K562 (cell line): ENCODE measurements around the gene BLVRA. TPM values are rescaled to one million over a fixed set of nuclear protein-coding genes. Genes with fewer than 3 reads are reported as not detected.
"Not testable (repeated sequence)": the region's sequence is repeated elsewhere in the genome, so short reads cannot be mapped to it uniquely, and the experiment has no call there.

Source experiments
- ATAC-seq: fragments of 200-7000 bp; cut with Tn5 transposase; 3 replicates; pipeline ENCODE4 v1.9.1; 2020; ENCODE audit warnings: moderate library complexity
- BruUV-seq: library from RNA; stranded (reverse); fragments of 400-500 nt; replicated peaks from 2 replicates; lab custom pipeline; 2021; lab: Mats Ljungman, UMichigan
- CTCF ChIA-PET: fragments of 300-600 bp; formaldehyde crosslinking; extraction: SDS; loops from one replicate; lab custom pipeline; 2021; ENCODE audit warnings: low intra/inter-chr PET ratio; lab: Yijun Ruan, JAX
- POLR2A ChIA-PET: fragments of 300-600, 350-650 bp; sonication (Branson Sonifier 250); formaldehyde crosslinking; extraction: SDS; loops from one replicate; lab custom pipeline; 2021; ENCODE audit warnings: antibody characterized with exemption, inconsistent platforms; lab: Yijun Ruan, JAX
- DNase-seq, 4 experiments: peaks; one replicate each; pipeline versions ENCODE4 v3.0.0 to v3.0.0-alpha.2; 2011 to 2018; ENCODE audit warnings: low spot score in 3 of 4, mixed read lengths in 3 of 4; ENCODE audit errors: extremely low read depth in 1 of 4
- FAIRE-seq: peaks from 2 replicates; lab custom pipeline; 2011; peaks lifted over from hg19 to GRCh38; lab: Jason Lieb, UNC
- H2AFZ ChIP-seq: 2 replicates; pipeline ENCODE4 v1.6.0; 2011; ENCODE audit warnings: low read depth, low read length, control low read depth, inconsistent platforms
- H3K27ac ChIP-seq: fragments of 200-600 bp; 3 replicates; pipeline ENCODE4 v1.8.0; 2011; ENCODE audit warnings: low read depth, mild to moderate bottlenecking, control low read depth, inconsistent platforms, low read length, moderate library complexity, mixed read lengths; ENCODE audit errors: extremely low read depth
- H3K27me3 ChIP-seq, 2 experiments: fragments of 300-600 bp in 1 of 2; 2 replicates in 1 of 2; 3 replicates in 1 of 2; pipeline versions ENCODE4 v1.6.0 to v1.8.0; 2011; ENCODE audit warnings: inconsistent platforms in 2 of 2, low read length in 2 of 2, mild to moderate bottlenecking in 1 of 2, mixed read lengths in 1 of 2, moderate library complexity in 1 of 2; ENCODE audit not compliant: control insufficient read depth in 2 of 2, insufficient read depth in 2 of 2
- H3K36me3 ChIP-seq: fragments of 300-600 bp; 3 replicates; pipeline ENCODE4 v1.8.0; 2011; ENCODE audit warnings: mild to moderate bottlenecking, low read length, inconsistent platforms; ENCODE audit not compliant: control insufficient read depth, insufficient read depth
- H3K4me1 ChIP-seq, 2 experiments: fragments of 200-600 bp in 1 of 2; replicated peaks in 1 of 2; 2 replicates in 1 of 2; 3 replicates in 1 of 2; pipeline versions ENCODE4 v1.5.1 to v1.8.0; 2011; ENCODE audit warnings: inconsistent platforms in 2 of 2, low read length in 2 of 2, mild to moderate bottlenecking in 1 of 2, mixed read lengths in 1 of 2, moderate library complexity in 1 of 2; ENCODE audit not compliant: control insufficient read depth in 2 of 2, insufficient read depth in 2 of 2
- H3K4me2 ChIP-seq: 2 replicates; pipeline ENCODE4 v1.6.1; 2011; ENCODE audit warnings: low read length, control low read depth, inconsistent platforms, mixed read lengths; ENCODE audit not compliant: insufficient read depth
- H3K4me3 ChIP-seq: fragments of 200-600 bp; sonication (generic), shearing (Covaris generic); 2 replicates; pipeline ENCODE4 v1.5.1; 2016; ENCODE audit warnings: control low read depth, inconsistent platforms
- H3K79me2 ChIP-seq: fragments of 200-600 bp; 3 replicates; pipeline ENCODE4 v1.8.0; 2011; ENCODE audit warnings: low read length, inconsistent platforms; ENCODE audit not compliant: control insufficient read depth, insufficient read depth
- H3K9ac ChIP-seq, 2 experiments: 2 replicates each; pipeline versions ENCODE4 v1.6.0 to v1.6.1; 2011; ENCODE audit warnings: low read depth in 2 of 2, low read length in 2 of 2, control low read depth in 1 of 2, inconsistent platforms in 1 of 2, mild to moderate bottlenecking in 1 of 2, mixed read lengths in 1 of 2; ENCODE audit not compliant: insufficient read depth in 1 of 2
- H3K9me1 ChIP-seq: one replicate; pipeline ENCODE4 v1.6.0; 2011; ENCODE audit warnings: inconsistent platforms, mild to moderate bottlenecking, low read length, moderate library complexity; ENCODE audit not compliant: control insufficient read depth, insufficient read depth
- H3K9me3 ChIP-seq: replicated peaks from 2 replicates; pipeline ENCODE4 v1.5.1; 2011; ENCODE audit warnings: low read depth, low read length, inconsistent platforms; ENCODE audit not compliant: control insufficient read depth, insufficient read depth
- H4K20me1 ChIP-seq: replicated peaks from 2 replicates; pipeline ENCODE4 v1.6.1; 2011; ENCODE audit warnings: low read length, inconsistent platforms, mixed read lengths; ENCODE audit not compliant: control insufficient read depth, insufficient read depth
- HIVEP1 ChIP-seq: fragments of 250-450 bp; sonication (Bioruptor Pico); IDR thresholded peaks from 2 replicates; pipeline ENCODE4 v1.4.0; 2020; ENCODE audit warnings: mild to moderate bottlenecking
- NR4A1 ChIP-seq, 2 experiments: fragments of 250-450 bp in 1 of 2; fragments of 450-650 bp in 1 of 2; sonication (Bioruptor Pico) in 1 of 2; IDR thresholded peaks; 2 replicates each; pipeline versions ENCODE4 v1.4.0 to v1.6.1; 2016 to 2020; ENCODE audit warnings: mild to moderate bottlenecking in 2 of 2, missing compliant biosample characterization in 1 of 2, missing genetic modification characterization in 1 of 2, moderate library complexity in 1 of 2
- RBM17 ChIP-seq: fragments of 200-400 bp; formaldehyde crosslinking; IDR thresholded peaks from 2 replicates; pipeline ENCODE4 v1.6.1; 2017; ENCODE audit warnings: low read depth, mild to moderate bottlenecking, low read length, borderline replicate concordance
- SMARCB1 ChIP-seq: IDR thresholded peaks from 2 replicates; pipeline ENCODE4 v1.6.1; 2011; ENCODE audit warnings: improper control_type of control experiment, low read depth; ENCODE audit not compliant: insufficient read length
- SPI1 ChIP-seq: IDR thresholded peaks from 2 replicates; pipeline ENCODE4 v1.6.1; 2011; ENCODE audit warnings: low read depth, low read length, control low read depth, borderline replicate concordance
- ZFP36 ChIP-seq: fragments of 150-350 bp; IDR thresholded peaks from 2 replicates; pipeline ENCODE4 v1.6.1; 2018; ENCODE audit warnings: low read length, low read depth; ENCODE audit not compliant: partially characterized antibody
- ZNF316 ChIP-seq: fragments of 450-650 bp; IDR thresholded peaks from 2 replicates; pipeline ENCODE4 v1.6.1; 2016
- ZNF707 ChIP-seq: fragments of 250-450 bp; sonication (Bioruptor Pico); conservative IDR thresholded peaks from 2 replicates; pipeline ENCODE4 v1.8.0; 2022; ENCODE audit warnings: inconsistent platforms, mild to moderate bottlenecking, moderate library complexity
- WGBS: fragments of 100-300 bp; shearing (Covaris generic); methylation state at CpG from one replicate; pipeline ENCODE4 v1.1.6; 2016; ENCODE audit warnings: low coverage, mixed read lengths; ENCODE audit not compliant: insufficient coverage; ENCODE audit errors: missing lambda C conversion rate; 5-methylcytosine and 5-hydroxymethylcytosine counted together
- in situ Hi-C: fragments of 300-500 bp; cut with MboI; formaldehyde crosslinking; loops from 4 replicates; pipeline ENCODE4 v1.15.0; 2018; ENCODE audit warnings: inconsistent platforms, mixed read lengths
- intact Hi-C: fragments of 100-400 bp; cut with micrococcal nuclease; formaldehyde crosslinking; loops from 2 replicates; pipeline ENCODE4 v1.14.2; 2022
- polyA plus RNA-seq, 8 experiments: library from polyadenylated mRNA; depleted of rRNA in 4 of 8; stranded (reverse) in 5 of 8; unstranded in 3 of 8; fragments of >200 nt; fragmentation: Nextera tagmentation in 2 of 8; fragmentation: Illumina TruSeq in 1 of 8; extraction: Ambion mirVana in 2 of 8; extraction: Trizol in 1 of 8; gene quantifications; 2 replicates each; pipeline versions ENCODE4 v1.2.1 to v1.2.3, GENCODE V29; 2011 to 2014; ENCODE audit warnings: inconsistent platforms in 1 of 8, missing spikeins in 1 of 8
- total RNA-seq, 7 experiments: library from RNA; depleted of rRNA in 6 of 7; stranded (reverse); fragments of >200 nt in 6 of 7; fragmentation: Illumina TruSeq in 2 of 7; extraction: Trizol in 2 of 7; gene quantifications; 2 replicates each; pipeline versions ENCODE4 v1.2.1 to v1.2.3, GENCODE V29; 2011 to 2021; ENCODE audit warnings: low replicate concordance in 1 of 7

Gene BLVRA
- total and polyA plus RNA-seq, 9 of the 15 experiments (the other 6 are each of a cell fraction or from before 2014, with no cell fraction given) = 48.5 to 147 (median 61.5) TPM

DNA sequence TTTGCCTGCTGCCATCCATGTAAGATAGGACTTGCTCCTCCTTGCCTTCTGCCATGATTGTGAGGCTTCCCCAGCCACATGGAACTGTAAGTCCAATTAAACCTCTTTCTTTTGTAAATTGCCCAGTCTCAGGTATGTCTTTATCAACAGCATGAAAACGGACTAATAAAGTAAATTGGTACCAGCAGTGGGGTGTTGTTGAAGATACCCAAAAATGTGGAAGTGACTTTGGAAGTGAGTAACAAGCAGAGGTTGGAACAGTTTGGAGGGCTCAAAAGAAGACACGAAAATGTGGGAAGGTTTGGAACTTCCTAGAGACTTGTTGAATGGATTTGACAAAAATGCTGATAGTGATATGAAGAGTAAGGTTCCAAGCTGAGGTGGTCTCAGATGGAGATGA, 42.5 kb upstream of the BLVRA start:
- H4K20me1 ChIP-seq, POLR2A ChIA-PET, H3K4me1 ChIP-seq, H2AFZ ChIP-seq, intact Hi-C loops, CTCF ChIA-PET, H3K9me1 ChIP-seq, FAIRE-seq, DNase-seq, H3K4me2 ChIP-seq, H3K27ac ChIP-seq, H3K9me3 ChIP-seq, ATAC-seq, H3K9ac ChIP-seq, H3K4me3 ChIP-seq, in situ Hi-C loops, BruUV-seq, H3K27me3 ChIP-seq: not testable (repeated sequence)
- Histone ChIP-seq H3K36me3 (peaks cover 41% of the 10 kb centered on the region), H3K79me2 (peaks cover 95% of the 10 kb centered on the region)
- 87% methylated on average over 2 of the region's 2 CpGs for WGBS
- TF ChIP-seq ZNF707 (CRISPR knock-in tag) (peak; percentile 77), SPI1 (0 out of 2 replicates have a peak, but pooled peaks have one; percentile 14)

DNA sequence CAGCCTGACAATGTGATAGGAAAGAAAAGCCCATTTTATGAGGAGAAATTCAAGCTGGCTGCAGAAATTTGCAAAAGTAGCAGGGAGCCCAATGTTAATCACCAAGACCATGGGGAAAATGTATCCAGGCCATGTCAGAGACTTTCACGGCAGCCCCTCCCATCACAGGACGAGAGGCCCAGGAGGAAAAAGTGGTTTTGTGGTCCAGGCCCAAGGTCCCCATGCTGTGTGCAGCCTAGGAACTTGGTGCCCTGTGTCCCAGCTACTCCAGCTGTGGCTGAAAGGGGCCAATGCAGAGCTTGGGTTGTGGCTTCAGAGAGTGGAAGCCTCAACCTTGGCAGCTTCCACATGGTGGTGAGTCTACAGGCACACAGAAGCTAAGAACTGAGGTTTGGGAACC, 41.9 kb upstream of the BLVRA start:
- ChIA-PET CTCF (no interaction called here), POLR2A (interaction anchor here (0.8 kb wide), 1 partner anchor 122 kb away, joined by 3 read pairs; no protein-coding TSS in a partner anchor)
- in situ Hi-C loops = no loop called here
- intact Hi-C loops = no loop called here
- Histone ChIP-seq H3K79me2 (peaks cover 95% of the 10 kb centered on the region), H3K9ac (no peak overlapping the region), H4K20me1 (no peaks in the 10 kb centered on the region), H3K4me2 (no peak overlapping the region), H3K9me3 (peaks cover 3% of the 10 kb centered on the region; the same call in 1 of the 2 replicates), H3K36me3 (peaks cover 39% of the 10 kb centered on the region), H3K27ac (no peak overlapping the region), H2AFZ (no peak overlapping the region), H3K9me1 (no peaks in the 10 kb centered on the region), H3K4me3 (no peak overlapping the region), H3K4me1 (no peaks in the 10 kb centered on the region), H3K27me3 (no peaks in the 10 kb centered on the region)
- 84% methylated on average over 2 of the region's 2 CpGs for WGBS
- no peak for ATAC-seq
- BruUV-seq = no TSS peak
- no peak for FAIRE-seq
- DNase-seq = no peak
- TF ChIP-seq SMARCB1 (no peak), ZFP36 (peak; percentile 43), HIVEP1 (no peak), NR4A1 (CRISPR knock-in tag; IDR thresholded peaks at IDR 0.05) (no peak), NR4A1 (tag; IDR thresholded peaks at IDR 0.05) (no peak), ZNF316 (no peak), RBM17 (no peak)
